HCT116 (cell line): ENCODE measurements around the gene OSTF1. TPM values are rescaled to one million over a fixed set of nuclear protein-coding genes. Genes with fewer than 3 reads are reported as not detected.

Source experiments
- ATAC-seq: fragments of 200-7000 bp; cut with Tn5 transposase; 2 replicates; pipeline ENCODE4 v1.9.1; 2020; ENCODE audit warnings: mild to moderate bottlenecking, moderate library complexity
- BruUV-seq: library from RNA; stranded (reverse); fragments of 400-500 nt; replicated peaks from 2 replicates; lab custom pipeline; 2021; lab: Mats Ljungman, UMichigan
- CTCF ChIA-PET: fragments of 300-600 bp; sonication (Branson Sonifier 250); formaldehyde crosslinking; loops from one replicate; lab custom pipeline; 2021; ENCODE audit warnings: antibody characterized with exemption; lab: Charles Lee
- POLR2A ChIA-PET: fragments of 300-600, 350-600 bp; sonication (Branson Sonifier 250); formaldehyde crosslinking; loops from one replicate; lab custom pipeline; 2021; ENCODE audit warnings: antibody characterized with exemption; lab: Charles Lee
- RAD21 ChIA-PET, 2 experiments: fragments of 300-600 bp; sonication (Branson Sonifier 250); formaldehyde crosslinking; loops; one replicate each; lab custom pipeline; 2023; ENCODE audit warnings: low total read pairs in 2 of 2; ENCODE audit not compliant: uncharacterized antibody in 2 of 2, unreplicated experiment in 2 of 2, low non-redundant PET in 1 of 2; lab: Charles Lee
- DNase-seq: peaks from one replicate; pipeline ENCODE4 v3.0.0-alpha.2; 2010; ENCODE audit warnings: low read depth, low spot score
- H2AFZ ChIP-seq: fragments of 200-600 bp; shearing (Covaris generic), sonication (generic); 2 replicates; pipeline ENCODE4 v1.6.1; 2017; ENCODE audit warnings: low read depth, mixed run types, mixed read lengths, antibody characterized with exemption, low read length; ENCODE audit not compliant: poor library complexity, severe bottlenecking
- H3K27ac ChIP-seq: 2 replicates; pipeline ENCODE4 v1.5.1; 2012; ENCODE audit warnings: low read depth, low read length
- H3K27me3 ChIP-seq: fragments of 200-600 bp; sonication (generic); 2 replicates; pipeline ENCODE4 v1.6.1; 2016; ENCODE audit warnings: mixed run types, low read length, mixed read lengths; ENCODE audit not compliant: insufficient read depth
- H3K36me3 ChIP-seq, 2 experiments: fragments of 200-500 bp in 1 of 2; fragments of 200-600 bp in 1 of 2; sonication (Bioruptor generic) in 1 of 2; sonication (generic) in 1 of 2; 2 replicates each; pipeline versions ENCODE4 v1.5.1 to v1.6.1; 2014 to 2016; ENCODE audit warnings: low read length in 2 of 2, inconsistent platforms in 1 of 2, mixed read lengths in 1 of 2, mixed run types in 1 of 2; ENCODE audit not compliant: insufficient read depth in 2 of 2, control insufficient read depth in 1 of 2
- H3K4me1 ChIP-seq, 2 experiments: fragments of 200-600 bp in 1 of 2; sonication (generic) in 1 of 2; 2 replicates each; pipeline versions ENCODE4 v1.5.1 to v1.6.1; 2012 to 2017; ENCODE audit warnings: low read length in 2 of 2, inconsistent platforms in 1 of 2, mild to moderate bottlenecking in 1 of 2, mixed read lengths in 1 of 2, mixed run types in 1 of 2, moderate library complexity in 1 of 2; ENCODE audit not compliant: insufficient read depth in 2 of 2, control insufficient read depth in 1 of 2
- H3K4me2 ChIP-seq: fragments of 200-600 bp; sonication (generic); 2 replicates; pipeline ENCODE4 v1.6.1; 2017; ENCODE audit warnings: mixed run types, low read length, mixed read lengths
- H3K4me3 ChIP-seq, 2 experiments: fragments of 200-600 bp in 1 of 2; sonication (generic) in 1 of 2; replicated peaks in 1 of 2; 2 replicates each; pipeline ENCODE4 v1.5.1; 2011 to 2016; ENCODE audit warnings: low read length in 2 of 2, control low read depth in 1 of 2, low read depth in 1 of 2, mild to moderate bottlenecking in 1 of 2, mixed read lengths in 1 of 2, mixed run types in 1 of 2
- H3K79me2 ChIP-seq: fragments of 200-600 bp; sonication (generic); 2 replicates; pipeline ENCODE4 v1.6.1; 2017; ENCODE audit warnings: mild to moderate bottlenecking, mixed run types, low read length, moderate library complexity, mixed read lengths; ENCODE audit not compliant: insufficient read depth
- H3K9ac ChIP-seq: fragments of 200-600 bp; sonication (generic); 2 replicates; pipeline ENCODE4 v1.6.1; 2016; ENCODE audit warnings: low read length, mixed read lengths
- H3K9me2 ChIP-seq: fragments of 200-600 bp; sonication (generic), shearing (Covaris generic); 2 replicates; pipeline ENCODE4 v1.6.1; 2017; ENCODE audit warnings: mixed run types, mild to moderate bottlenecking, moderate library complexity; ENCODE audit not compliant: insufficient read depth
- H3K9me3 ChIP-seq, 2 experiments: fragments of 200-500 bp in 1 of 2; fragments of 200-600 bp in 1 of 2; sonication (Bioruptor generic) in 1 of 2; sonication (generic) in 1 of 2; 2 replicates each; pipeline ENCODE4 v1.6.1; 2014 to 2017; ENCODE audit warnings: low read length in 2 of 2, mixed read lengths in 2 of 2, inconsistent platforms in 1 of 2, low read depth in 1 of 2, mild to moderate bottlenecking in 1 of 2, mixed run types in 1 of 2, moderate library complexity in 1 of 2; ENCODE audit not compliant: control insufficient read depth in 1 of 2, insufficient read depth in 1 of 2
- H4K20me1 ChIP-seq: fragments of 200-600 bp; sonication (generic), shearing (Covaris generic); 2 replicates; pipeline ENCODE4 v1.6.1; 2017; ENCODE audit warnings: mixed run types, mild to moderate bottlenecking, moderate library complexity; ENCODE audit not compliant: insufficient read depth
- ATF3 ChIP-seq: IDR thresholded peaks from 2 replicates; pipeline ENCODE4 v1.6.1; 2012
- CEBPB ChIP-seq: IDR thresholded peaks from 2 replicates; pipeline ENCODE4 v1.6.1; 2012; ENCODE audit warnings: low read depth
- EGR1 ChIP-seq: IDR thresholded peaks from 2 replicates; pipeline ENCODE4 v1.6.1; 2012; ENCODE audit warnings: low read depth
- EZH2phosphoT487 ChIP-seq: fragments of 200-600 bp; IDR thresholded peaks from 2 replicates; pipeline ENCODE4 v1.6.1; 2018; ENCODE audit warnings: antibody characterized with exemption, borderline replicate concordance
- JUND ChIP-seq: IDR thresholded peaks from 2 replicates; pipeline ENCODE4 v1.6.1; 2012
- POLR2A ChIP-seq: IDR thresholded peaks from 2 replicates; pipeline ENCODE4 v1.7.0; 2011; ENCODE audit warnings: borderline replicate concordance; ENCODE audit not compliant: insufficient read depth, insufficient read length; ENCODE audit errors: extremely low read depth
- RAD21 ChIP-seq: IDR thresholded peaks from 2 replicates; pipeline ENCODE4 v1.6.1; 2012; ENCODE audit warnings: low read depth, mild to moderate bottlenecking
- SIN3A ChIP-seq: IDR thresholded peaks from 2 replicates; pipeline ENCODE4 v1.6.1; 2012; ENCODE audit warnings: low read depth
- SP1 ChIP-seq: IDR thresholded peaks from 2 replicates; pipeline ENCODE4 v1.6.1; 2012; ENCODE audit warnings: low read depth
- SRF ChIP-seq: IDR thresholded peaks from 2 replicates; pipeline ENCODE4 v1.6.1; 2012; ENCODE audit warnings: low read depth
- TCF7L2 ChIP-seq: IDR thresholded peaks from 2 replicates; pipeline ENCODE4 v1.7.0; 2011; ENCODE audit warnings: borderline replicate concordance, inconsistent platforms; ENCODE audit not compliant: insufficient read depth, insufficient read length; ENCODE audit errors: extremely low read depth
- intact Hi-C: fragments of 100-400 bp; cut with micrococcal nuclease; formaldehyde crosslinking; loops from 2 replicates; pipeline ENCODE4 v1.10.0; 2022
- total RNA-seq: library from RNA; stranded (reverse); gene quantifications from one replicate; pipeline ENCODE4 v1.2.1, GENCODE V29; 2021; ENCODE audit not compliant: unreplicated experiment
- TF ChIP-seq, protein P1 (sequence below): IDR thresholded peaks from 2 replicates; pipeline ENCODE4 v1.6.1; 2012; ENCODE audit warnings: low read depth
- TF ChIP-seq, protein P2 (sequence below): IDR thresholded peaks from 2 replicates; pipeline ENCODE4 v1.6.1; 2012
- TF ChIP-seq, protein P3 (sequence below): IDR thresholded peaks from 2 replicates; pipeline ENCODE4 v1.6.1; 2011; ENCODE audit warnings: mild to moderate bottlenecking, low read length, moderate library complexity; ENCODE audit not compliant: insufficient replicate concordance; ENCODE audit errors: extremely low read depth

Gene OSTF1
- total RNA-seq, 1 experiment from 2014 or later, result 20.7 TPM

DNA sequence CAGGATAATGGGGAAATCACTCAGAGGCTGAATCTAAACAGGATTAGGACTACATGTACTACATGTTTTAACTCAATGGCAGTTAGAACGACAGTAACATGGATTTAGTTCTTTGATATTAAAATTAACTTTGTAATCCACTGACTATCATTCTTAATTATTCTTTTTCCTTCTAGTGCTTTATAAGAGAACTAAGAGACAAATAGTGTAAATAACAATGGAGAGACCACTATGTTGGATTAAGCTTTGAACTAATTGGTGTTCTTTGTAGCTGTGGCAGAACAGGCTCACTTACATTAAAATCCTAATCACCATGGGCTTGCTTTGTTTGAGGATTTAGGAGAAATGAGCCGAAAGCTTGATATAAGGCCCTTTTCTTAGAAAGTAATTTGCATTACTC, 19.1 kb upstream of the OSTF1 start (continued):
- TF ChIP-seq, protein P1, sequence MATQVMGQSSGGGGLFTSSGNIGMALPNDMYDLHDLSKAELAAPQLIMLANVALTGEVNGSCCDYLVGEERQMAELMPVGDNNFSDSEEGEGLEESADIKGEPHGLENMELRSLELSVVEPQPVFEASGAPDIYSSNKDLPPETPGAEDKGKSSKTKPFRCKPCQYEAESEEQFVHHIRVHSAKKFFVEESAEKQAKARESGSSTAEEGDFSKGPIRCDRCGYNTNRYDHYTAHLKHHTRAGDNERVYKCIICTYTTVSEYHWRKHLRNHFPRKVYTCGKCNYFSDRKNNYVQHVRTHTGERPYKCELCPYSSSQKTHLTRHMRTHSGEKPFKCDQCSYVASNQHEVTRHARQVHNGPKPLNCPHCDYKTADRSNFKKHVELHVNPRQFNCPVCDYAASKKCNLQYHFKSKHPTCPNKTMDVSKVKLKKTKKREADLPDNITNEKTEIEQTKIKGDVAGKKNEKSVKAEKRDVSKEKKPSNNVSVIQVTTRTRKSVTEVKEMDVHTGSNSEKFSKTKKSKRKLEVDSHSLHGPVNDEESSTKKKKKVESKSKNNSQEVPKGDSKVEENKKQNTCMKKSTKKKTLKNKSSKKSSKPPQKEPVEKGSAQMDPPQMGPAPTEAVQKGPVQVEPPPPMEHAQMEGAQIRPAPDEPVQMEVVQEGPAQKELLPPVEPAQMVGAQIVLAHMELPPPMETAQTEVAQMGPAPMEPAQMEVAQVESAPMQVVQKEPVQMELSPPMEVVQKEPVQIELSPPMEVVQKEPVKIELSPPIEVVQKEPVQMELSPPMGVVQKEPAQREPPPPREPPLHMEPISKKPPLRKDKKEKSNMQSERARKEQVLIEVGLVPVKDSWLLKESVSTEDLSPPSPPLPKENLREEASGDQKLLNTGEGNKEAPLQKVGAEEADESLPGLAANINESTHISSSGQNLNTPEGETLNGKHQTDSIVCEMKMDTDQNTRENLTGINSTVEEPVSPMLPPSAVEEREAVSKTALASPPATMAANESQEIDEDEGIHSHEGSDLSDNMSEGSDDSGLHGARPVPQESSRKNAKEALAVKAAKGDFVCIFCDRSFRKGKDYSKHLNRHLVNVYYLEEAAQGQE, result no peak
- no peak for TF ChIP-seq EZH2phosphoT487

DNA sequence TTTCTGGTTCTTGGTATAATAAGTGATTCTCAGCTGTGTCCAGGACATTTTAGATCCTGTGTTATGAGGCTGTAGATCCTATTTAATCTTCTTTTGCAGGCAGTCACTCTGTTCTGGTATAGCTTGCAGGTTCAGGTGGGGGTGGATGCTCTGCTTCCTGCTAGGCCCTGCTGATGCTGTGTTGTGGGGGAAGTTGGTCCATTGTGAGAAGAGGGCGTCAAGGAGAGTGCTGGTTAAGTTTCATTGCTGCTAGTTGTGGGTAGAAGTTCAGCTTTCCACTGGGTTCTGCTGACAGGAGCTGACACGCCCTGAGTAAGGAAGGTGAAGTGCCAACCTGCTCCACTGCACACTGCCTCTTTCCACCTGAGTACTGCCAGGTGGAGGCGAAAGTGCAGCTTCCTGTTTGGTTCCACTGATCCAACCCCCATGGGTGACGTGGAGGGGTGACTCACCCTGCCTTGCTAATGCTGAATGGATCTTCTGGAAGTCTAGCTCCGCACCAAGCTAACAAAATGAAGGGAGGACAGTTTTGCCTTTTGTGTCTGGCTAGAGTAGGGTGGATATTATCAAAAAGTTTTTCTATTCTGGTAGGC, 16.7 kb upstream of the OSTF1 start:
- Histone ChIP-seq H3K36me3 (no peaks in the 10 kb centered on the region), H3K79me2 (no peaks in the 10 kb centered on the region), H3K27ac (no peak overlapping the region), H3K4me2 (peak overlapping the region; percentile 29; the same call in 1 of the 2 replicates), H4K20me1 (no peaks in the 10 kb centered on the region), H3K27me3 (no peaks in the 10 kb centered on the region), H3K4me3 (no peak overlapping the region), H3K9me2 (no peaks in the 10 kb centered on the region), H3K9me3 (no peaks in the 10 kb centered on the region), H3K9ac (no peak overlapping the region), H3K4me1 (peaks cover 4 to 11% of the 10 kb centered on the region in 2 experiments; a peak in 3 of 4 replicates), H2AFZ (peak overlapping the region; percentile 42)
- no TSS peak for BruUV-seq
- ATAC-seq (peak; percentile 96), DNase-seq (peak; percentile 44)
- intact Hi-C loops, result loop anchor here (10.0 kb wide), 1 partner anchor 427 kb away; no protein-coding TSS in a partner anchor
- ChIA-PET CTCF (interaction anchor here (1.4 to 1.5 kb wide), 2 partner anchors 43 to 294 kb away, joined by 5 to 7 read pairs; partner anchors contain the start of gene CARNMT1), POLR2A (interaction anchor here (1.1 to 1.4 kb wide), 3 partner anchors 15 to 46 kb away, joined by 3 to 10 read pairs (median 3); partner anchors contain the start of gene CARNMT1), RAD21 (no interaction called here)
- no peak for TF ChIP-seq ATF3
- TF ChIP-seq SIN3A, result no peak
- no peak for TF ChIP-seq RAD21
- peak; percentile 61; the same call in 1 of the 2 replicates for TF ChIP-seq JUND
- no peak for TF ChIP-seq EZH2phosphoT487
- TF ChIP-seq, protein P1, result no peak
- TF ChIP-seq CEBPB, result no peak
- no peak for TF ChIP-seq POLR2A
- no peak for TF ChIP-seq SRF
- TF ChIP-seq TCF7L2, result no peak
- TF ChIP-seq, protein P2, sequence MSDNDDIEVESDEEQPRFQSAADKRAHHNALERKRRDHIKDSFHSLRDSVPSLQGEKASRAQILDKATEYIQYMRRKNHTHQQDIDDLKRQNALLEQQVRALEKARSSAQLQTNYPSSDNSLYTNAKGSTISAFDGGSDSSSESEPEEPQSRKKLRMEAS, result peak; percentile 44; the same call in 1 of the 2 replicates
- TF ChIP-seq SP1, result no peak
- no peak for TF ChIP-seq EGR1
- TF ChIP-seq, protein P3, sequence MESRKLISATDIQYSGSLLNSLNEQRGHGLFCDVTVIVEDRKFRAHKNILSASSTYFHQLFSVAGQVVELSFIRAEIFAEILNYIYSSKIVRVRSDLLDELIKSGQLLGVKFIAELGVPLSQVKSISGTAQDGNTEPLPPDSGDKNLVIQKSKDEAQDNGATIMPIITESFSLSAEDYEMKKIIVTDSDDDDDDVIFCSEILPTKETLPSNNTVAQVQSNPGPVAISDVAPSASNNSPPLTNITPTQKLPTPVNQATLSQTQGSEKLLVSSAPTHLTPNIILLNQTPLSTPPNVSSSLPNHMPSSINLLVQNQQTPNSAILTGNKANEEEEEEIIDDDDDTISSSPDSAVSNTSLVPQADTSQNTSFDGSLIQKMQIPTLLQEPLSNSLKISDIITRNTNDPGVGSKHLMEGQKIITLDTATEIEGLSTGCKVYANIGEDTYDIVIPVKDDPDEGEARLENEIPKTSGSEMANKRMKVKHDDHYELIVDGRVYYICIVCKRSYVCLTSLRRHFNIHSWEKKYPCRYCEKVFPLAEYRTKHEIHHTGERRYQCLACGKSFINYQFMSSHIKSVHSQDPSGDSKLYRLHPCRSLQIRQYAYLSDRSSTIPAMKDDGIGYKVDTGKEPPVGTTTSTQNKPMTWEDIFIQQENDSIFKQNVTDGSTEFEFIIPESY, result no peak
